GM21737 (cell line): ENCODE results near the gene SMTN.
"Not testable (repeated sequence)": the region's sequence is repeated elsewhere in the genome, so short reads cannot be mapped to it uniquely, and the experiment has no call there.

Experiments
- ATAC-seq: cut with Tn5 transposase; IDR thresholded peaks from one replicate; pipeline ENCODE4 v1.9.1; 2021; ENCODE audit warnings: mild to moderate bottlenecking, moderate library complexity; ENCODE audit not compliant: unreplicated experiment

SMTN gene

GRCh38 chr22:31089160-31090100 is 8.3 kb downstream of the SMTN start:
- ATAC-seq, result no peak

- ATAC-seq, result no peak
Measured at GRCh38 chr22:31090217-31091085, 9.3 kb downstream of the SMTN start.

- no peak for ATAC-seq
Measured at GRCh38 chr22:31091106-31091975, 10.2 kb downstream of the SMTN start.

GRCh38 chr22:31092161-31092560 is 11.0 kb downstream of the SMTN start:
- no peak for ATAC-seq

- ATAC-seq, result no peak
Measured at GRCh38 chr22:31093086-31093850, 12.2 kb downstream of the SMTN start.

- ATAC-seq, result no peak
Measured at GRCh38 chr22:31094021-31094551, 13.0 kb downstream of the SMTN start.

- no peak for ATAC-seq
Measured at GRCh38 chr22:31094741-31095140, 13.6 kb downstream of the SMTN start.

- ATAC-seq, result no peak
Measured at GRCh38 chr22:31095637-31096249, 14.6 kb downstream of the SMTN start.

GRCh38 chr22:31096657-31097279 is 15.7 kb downstream of the SMTN start:
- ATAC-seq, result no peak

GRCh38 chr22:31097539-31097938 is 16.4 kb downstream of the SMTN start:
- not testable (repeated sequence) for ATAC-seq

- ATAC-seq, result no peak
Measured at GRCh38 chr22:31097941-31098631, 17.0 kb downstream of the SMTN start.

- ATAC-seq, result no peak
Measured at GRCh38 chr22:31098632-31099110, 17.6 kb downstream of the SMTN start.

GRCh38 chr22:31099386-31099785 is 18.3 kb downstream of the SMTN start:
- ATAC-seq, result no peak

- no peak for ATAC-seq
Measured at GRCh38 chr22:31099841-31100761, 19.0 kb downstream of the SMTN start.

GRCh38 chr22:31100762-31101525 is 19.8 kb downstream of the SMTN start:
- ATAC-seq, result no peak

- ATAC-seq, result no peak
Measured at GRCh38 chr22:31102441-31103081, 21.4 kb downstream of the SMTN start.
